ENCODE data around the gene CCDC85C. TPM values are rescaled to one million over a fixed set of nuclear protein-coding genes. Genes with fewer than 3 reads are reported as not detected.

The CCDC85C gene
- total RNA-seq, 1 donor from 2014 or later: 1.9 TPM

- H3K27me3 Mint-ChIP-seq: no peaks in the 10 kb centered on the region
- peaks cover 8% of the 10 kb centered on the region for H3K4me1 Mint-ChIP-seq
- TF ChIP-seq CTCF (IDR thresholded peaks at IDR 0.05): no peak
- no peaks in the 10 kb centered on the region for H3K36me3 Mint-ChIP-seq (ENCODE audit: low read depth)
- no peaks in the 10 kb centered on the region for H3K9me3 Mint-ChIP-seq
- intact Hi-C loops (cut with micrococcal nuclease): loop anchor here (10.0 kb wide), 1 partner anchor 56 kb away; no protein-coding TSS in a partner anchor
- ChIA-PET CTCF (no interaction called here), POLR2A (no interaction called here)
- H3K27ac Mint-ChIP-seq: no peak overlapping the region
- ATAC-seq (ENCODE audit: low read depth) (no peak), DNase-seq (no peak)
- H3K4me3 Mint-ChIP-seq: no peak overlapping the region
Observed at GRCh38 chr14:99568567-99569560, 35.1 kb downstream of the CCDC85C start.

GRCh38 chr14:99566390-99567354 is 37.3 kb downstream of the CCDC85C start:
- DNase-seq: no peak
- H3K9me3 Mint-ChIP-seq: no peaks in the 10 kb centered on the region
- no peaks in the 10 kb centered on the region for H3K36me3 Mint-ChIP-seq (ENCODE audit: low read depth)
- H3K4me3 Mint-ChIP-seq: no peak overlapping the region
- no peak for ATAC-seq (ENCODE audit: low read depth)
- no peak for TF ChIP-seq CTCF (IDR thresholded peaks at IDR 0.05)
- H3K27ac Mint-ChIP-seq: no peak overlapping the region
- intact Hi-C loops (cut with micrococcal nuclease): loop anchor here (10.0 kb wide), 1 partner anchor 58 kb away; no protein-coding TSS in a partner anchor
- no peaks in the 10 kb centered on the region for H3K4me1 Mint-ChIP-seq
- ChIA-PET CTCF (no interaction called here), POLR2A (no interaction called here)
- peaks cover 1% of the 10 kb centered on the region for H3K27me3 Mint-ChIP-seq

GRCh38 chr14:99566009-99566389 is 38.0 kb downstream of the CCDC85C start:
- DNase-seq (no peak), ATAC-seq (ENCODE audit: low read depth) (no peak)
- TF ChIP-seq CTCF (IDR thresholded peaks at IDR 0.05): no peak
- Mint-ChIP-seq H3K27me3 (peaks cover 1% of the 10 kb centered on the region), H3K4me1 (no peaks in the 10 kb centered on the region), H3K4me3 (no peak overlapping the region), H3K9me3 (no peaks in the 10 kb centered on the region), H3K36me3 (ENCODE audit: low read depth) (no peaks in the 10 kb centered on the region), H3K27ac (no peak overlapping the region)
- ChIA-PET POLR2A (no interaction called here), CTCF (no interaction called here)
- intact Hi-C loops (cut with micrococcal nuclease): loop anchor here (10.0 kb wide), 1 partner anchor 59 kb away; no protein-coding TSS in a partner anchor

- ChIA-PET CTCF (no interaction called here), POLR2A (no interaction called here)
- no peaks in the 10 kb centered on the region for H3K36me3 Mint-ChIP-seq (ENCODE audit: low read depth)
- H3K4me3 Mint-ChIP-seq: no peak overlapping the region
- no peaks in the 10 kb centered on the region for H3K4me1 Mint-ChIP-seq
- no peak for TF ChIP-seq CTCF (IDR thresholded peaks at IDR 0.05)
- no peaks in the 10 kb centered on the region for H3K9me3 Mint-ChIP-seq
- intact Hi-C loops (cut with micrococcal nuclease): loop anchor here (10.0 kb wide), 1 partner anchor 59 kb away; no protein-coding TSS in a partner anchor
- no peak overlapping the region for H3K27ac Mint-ChIP-seq
- DNase-seq: no peak
- no peak for ATAC-seq (ENCODE audit: low read depth)
- H3K27me3 Mint-ChIP-seq: peaks cover 1% of the 10 kb centered on the region
Observed at GRCh38 chr14:99565383-99565782, 38.6 kb downstream of the CCDC85C start.

All from activated B cell treated with CpG ODN at 0.5 μM for 24 hours (primary cell).